RPMI8226 (cell line): ENCODE results near the gene ADSS1.

ENCODE experiments used
- DNase-seq: peaks from one replicate; pipeline ENCODE4 v3.0.0-alpha.2; 2015

ADSS1 gene

GRCh38 chr14:104770851-104771272, 46.8 kb downstream of the ADSS1 start:
- DNase-seq = no peak

- DNase-seq = no peak
Measured at GRCh38 chr14:104771374-104771773, 47.3 kb downstream of the ADSS1 start.

GRCh38 chr14:104771918-104772706, 48.1 kb downstream of the ADSS1 start:
- DNase-seq = no peak

GRCh38 chr14:104772707-104773504, 48.9 kb downstream of the ADSS1 start:
- DNase-seq = no peak

GRCh38 chr14:104773505-104774452, 49.8 kb downstream of the ADSS1 start:
- DNase-seq = no peak

- DNase-seq = no peak
Measured at GRCh38 chr14:104774453-104775072, 50.5 kb downstream of the ADSS1 start.

- DNase-seq = no peak
Measured at GRCh38 chr14:104775073-104775489, 51.1 kb downstream of the ADSS1 start.

- no peak for DNase-seq
Measured at GRCh38 chr14:104776481-104776880, 52.5 kb downstream of the ADSS1 start.

- no peak for DNase-seq
Measured at GRCh38 chr14:104776961-104777807, 53.2 kb downstream of the ADSS1 start.

- DNase-seq = no peak
Measured at GRCh38 chr14:104777808-104778249, 53.8 kb downstream of the ADSS1 start.

- no peak for DNase-seq
Measured at GRCh38 chr14:104778694-104779331, 54.8 kb downstream of the ADSS1 start.

- DNase-seq = no peak
Measured at GRCh38 chr14:104779776-104780512, 55.9 kb downstream of the ADSS1 start.

- no peak for DNase-seq
Measured at GRCh38 chr14:104780513-104781030, 56.5 kb downstream of the ADSS1 start.

- no peak for DNase-seq
Measured at GRCh38 chr14:104781271-104782077, 57.4 kb downstream of the ADSS1 start.

GRCh38 chr14:104782086-104782807, 58.2 kb downstream of the ADSS1 start:
- DNase-seq = no peak

GRCh38 chr14:104782808-104783139, 58.7 kb downstream of the ADSS1 start:
- DNase-seq = no peak

GRCh38 chr14:104783484-104784217, 59.6 kb downstream of the ADSS1 start:
- DNase-seq = no peak

GRCh38 chr14:104784218-104784568, 60.2 kb downstream of the ADSS1 start:
- no peak for DNase-seq
